Measurements from ENCODE around the gene PNPO.

The PNPO gene

DNA sequence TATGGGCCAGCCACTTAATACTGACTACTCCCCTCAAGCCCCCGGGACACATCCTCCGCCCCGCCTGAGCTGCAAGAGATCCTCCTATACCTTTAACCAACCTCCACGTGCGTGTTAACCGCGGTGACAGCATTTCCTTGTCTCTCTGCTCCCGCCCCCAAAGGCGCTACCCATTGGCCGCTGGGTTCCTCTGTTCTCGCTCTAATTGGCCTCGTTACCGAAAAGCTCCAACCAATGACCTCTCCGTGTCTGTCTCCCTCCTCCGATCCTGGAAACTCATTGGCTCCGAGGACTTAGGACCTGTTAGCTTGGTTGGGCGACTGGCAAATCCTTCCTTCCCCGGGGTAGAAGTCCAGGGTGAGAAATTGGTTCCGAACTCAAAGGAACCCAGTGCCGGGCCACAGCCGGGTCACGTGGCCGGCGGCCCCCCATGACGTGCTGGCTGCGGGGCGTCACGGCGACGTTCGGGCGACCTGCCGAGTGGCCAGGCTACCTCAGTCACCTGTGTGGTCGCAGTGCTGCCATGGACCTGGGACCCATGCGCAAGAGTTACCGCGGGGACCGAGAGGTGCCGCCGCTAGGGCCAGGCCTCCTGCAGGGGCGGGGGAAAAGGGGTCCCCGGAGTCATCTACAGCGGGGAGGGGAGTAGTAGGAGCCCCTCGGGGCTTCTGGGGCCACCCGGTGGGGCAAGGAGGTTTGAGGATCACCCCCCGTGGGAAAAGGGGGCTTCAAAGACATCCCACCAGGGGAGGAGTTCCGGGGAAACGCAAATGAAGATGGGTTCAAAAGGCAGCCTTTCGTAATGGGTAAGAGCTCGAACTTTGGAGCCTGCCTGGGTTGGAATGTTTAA, at the start of gene PNPO:
TSS of gene PNPO (plus strand) at position 326 of the 850 bp plus-strand sequence. CDS start at position 431, 105 bp downstream.
- peak; percentile 89 to 95 for DNase-seq (ENCODE audit: low read depth in 2 of 2)

DNA sequence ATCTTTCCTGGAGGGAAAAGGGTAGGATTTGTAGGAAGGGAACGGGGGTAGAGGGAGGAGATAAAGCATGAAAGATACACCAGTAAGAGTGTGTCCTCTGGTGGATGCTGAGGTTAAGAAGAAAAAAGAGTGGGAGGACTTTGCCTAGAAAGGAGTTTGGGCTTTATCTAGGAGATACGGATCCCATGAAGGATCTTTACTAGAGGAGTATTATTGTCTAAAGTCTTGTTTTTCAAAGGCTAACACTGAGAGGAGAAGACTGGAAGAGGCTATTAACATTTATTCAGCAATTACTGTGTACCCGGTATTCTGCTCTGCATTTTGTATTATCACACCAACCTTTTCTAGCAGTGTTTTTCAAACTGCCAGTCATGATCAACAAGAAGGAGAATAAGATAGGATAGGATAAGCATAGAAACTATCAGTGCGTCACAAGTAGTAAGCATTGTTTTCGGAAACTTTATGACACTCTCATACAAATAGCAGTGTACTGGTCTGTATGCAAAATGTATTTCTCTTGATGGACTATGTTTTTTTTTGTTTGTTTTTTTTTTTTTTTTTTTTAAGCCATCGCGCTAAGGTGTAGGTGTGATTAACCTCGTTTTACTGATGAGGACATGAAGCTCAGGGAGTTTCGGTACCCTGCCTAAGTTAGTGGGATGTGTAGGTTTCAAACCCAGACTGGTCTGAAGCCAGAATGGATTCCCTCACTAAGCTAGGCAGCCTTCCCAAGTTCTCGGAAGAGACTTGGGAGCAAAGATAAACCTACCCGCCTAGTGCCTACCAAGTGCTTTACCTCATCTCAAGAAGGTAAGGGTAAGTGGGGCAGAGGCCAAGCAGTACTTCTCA, 46.6 kb upstream of the PNPO start:
- DNase-seq (ENCODE audit: low read depth in 2 of 2), result no peak

DNA sequence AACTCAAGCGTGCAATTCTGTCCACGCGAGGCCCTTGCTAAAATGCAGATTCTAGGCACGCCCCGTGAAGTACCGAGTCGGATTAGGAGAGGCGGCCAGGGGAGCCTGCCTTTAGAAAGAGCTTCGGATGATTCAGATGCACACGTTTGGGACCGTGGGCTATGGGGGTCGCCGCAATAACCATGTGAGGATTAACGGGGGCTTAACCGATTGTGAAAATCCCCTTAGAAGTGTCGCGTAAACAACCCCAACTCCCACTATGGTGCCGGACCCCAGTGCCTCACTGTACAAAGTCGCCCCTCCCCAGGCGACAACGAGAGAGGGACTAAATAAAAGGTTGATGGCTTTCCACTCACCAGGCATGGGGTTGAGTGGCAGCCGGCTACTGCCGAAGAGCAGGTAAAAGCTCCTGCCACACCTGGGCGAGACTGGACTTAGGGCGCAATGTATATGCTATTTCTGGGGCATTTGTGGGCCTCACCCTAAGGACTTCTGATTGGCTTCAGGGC, 46.0 kb upstream of the PNPO start:
- peak in 1 of 2 donors; percentile 18 for DNase-seq (ENCODE audit: low read depth in 2 of 2)

DNA sequence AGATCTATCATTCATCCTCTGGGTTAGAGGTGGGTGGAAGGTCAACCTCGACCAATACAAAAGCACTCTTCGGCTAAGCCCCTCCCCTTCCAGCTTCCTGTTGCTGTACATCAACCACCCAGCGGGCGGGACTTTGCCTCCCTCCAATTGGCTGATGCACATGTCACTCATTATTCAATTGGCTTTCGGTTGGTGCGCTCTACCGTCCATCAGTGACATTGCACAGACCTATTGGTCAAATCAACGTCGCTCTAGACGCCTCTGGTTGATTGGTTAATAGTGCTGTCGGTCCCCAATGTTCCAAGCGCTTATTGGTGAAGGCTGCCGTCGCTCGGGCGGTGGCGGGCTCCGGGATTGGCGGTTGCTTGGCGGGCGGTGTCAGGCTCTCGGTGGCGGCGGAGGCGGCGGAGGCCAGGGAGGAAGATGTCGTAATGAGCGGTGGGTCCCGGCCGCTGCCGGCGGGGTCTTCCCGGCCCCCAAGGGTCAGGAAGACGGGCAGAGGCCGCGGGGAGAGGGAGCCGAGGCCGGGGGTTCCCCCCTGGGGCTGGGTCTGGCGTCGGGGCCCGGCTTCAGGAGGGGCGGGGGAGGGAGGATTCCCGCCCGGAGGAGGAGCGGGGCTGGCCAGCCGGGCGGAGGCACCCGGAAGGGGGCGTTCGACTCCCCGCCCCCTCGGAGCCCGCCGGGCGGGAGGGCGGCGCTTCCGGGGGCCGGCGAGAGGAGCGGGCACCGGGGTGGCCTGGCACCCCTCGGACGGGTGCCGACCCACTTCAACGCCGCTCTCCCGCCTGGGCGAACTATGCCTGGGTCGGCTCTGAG, 45.3 kb upstream of the PNPO start, which contains the start of gene SP2:
TSS of gene SP2 (plus strand) at position 381 of the 816 bp plus-strand sequence. CDS start at position 432, 51 bp downstream.
- DNase-seq (ENCODE audit: low read depth in 2 of 2), result peak; percentile 98

DNA sequence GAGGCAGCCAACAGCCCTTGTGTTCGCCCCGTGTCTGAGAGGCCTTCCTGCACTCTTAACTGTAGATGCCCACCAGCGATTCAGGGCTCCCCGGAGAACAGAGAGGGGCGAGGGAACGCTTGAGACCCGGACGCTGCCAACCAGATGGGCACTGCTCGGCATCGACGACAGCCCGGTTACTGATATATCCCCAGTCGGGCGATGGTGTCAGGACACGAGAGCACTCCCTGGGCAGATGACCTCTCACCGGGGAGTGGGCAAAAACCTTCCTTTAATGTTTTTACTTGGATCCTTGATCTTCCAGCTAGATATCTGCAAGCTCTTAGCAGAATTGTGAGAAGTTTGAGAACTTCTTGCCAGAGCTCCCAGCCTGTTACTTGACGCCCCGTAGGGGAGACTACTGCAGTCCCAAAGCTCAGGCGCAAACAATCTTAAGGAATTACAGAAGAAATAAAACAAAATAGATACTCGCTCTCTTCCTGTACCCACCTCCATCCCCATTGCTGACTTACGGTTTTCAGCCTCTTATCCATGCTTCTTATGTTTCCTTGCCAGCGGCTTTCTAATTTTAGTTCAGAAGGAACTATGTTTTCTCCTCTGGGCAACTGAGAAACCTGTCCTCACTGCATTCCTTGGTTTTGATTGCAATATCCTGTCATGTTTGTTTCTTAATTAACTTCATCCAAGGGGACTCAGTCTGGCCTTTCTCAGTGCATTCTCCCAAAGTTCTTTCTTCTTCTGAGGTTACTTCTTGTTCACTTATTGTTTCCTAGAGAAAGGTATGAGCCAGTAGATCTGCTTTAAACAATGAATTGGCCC, 44.5 kb upstream of the PNPO start:
- DNase-seq (ENCODE audit: low read depth in 2 of 2), result no peak

DNA sequence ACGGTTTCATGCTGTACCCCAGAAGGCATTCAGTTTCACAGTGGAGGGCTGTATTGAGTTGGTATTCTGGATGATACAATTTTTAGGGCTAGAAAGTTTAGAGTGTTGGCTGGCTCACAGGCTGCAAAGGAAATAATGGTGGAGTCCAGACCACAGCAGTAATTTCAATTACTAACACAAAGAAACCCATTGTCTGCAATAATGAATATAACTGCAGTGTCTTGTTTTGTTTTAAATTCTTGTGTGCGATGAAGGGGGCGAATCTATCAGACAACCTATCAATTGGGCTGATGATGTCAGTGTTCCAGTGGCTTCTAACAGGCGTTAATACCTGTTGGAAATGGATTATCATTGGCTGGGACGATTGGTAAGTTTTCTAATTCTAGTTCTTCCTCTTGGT, 43.8 kb upstream of the PNPO start:
- no peak for DNase-seq (ENCODE audit: low read depth in 2 of 2)

DNA sequence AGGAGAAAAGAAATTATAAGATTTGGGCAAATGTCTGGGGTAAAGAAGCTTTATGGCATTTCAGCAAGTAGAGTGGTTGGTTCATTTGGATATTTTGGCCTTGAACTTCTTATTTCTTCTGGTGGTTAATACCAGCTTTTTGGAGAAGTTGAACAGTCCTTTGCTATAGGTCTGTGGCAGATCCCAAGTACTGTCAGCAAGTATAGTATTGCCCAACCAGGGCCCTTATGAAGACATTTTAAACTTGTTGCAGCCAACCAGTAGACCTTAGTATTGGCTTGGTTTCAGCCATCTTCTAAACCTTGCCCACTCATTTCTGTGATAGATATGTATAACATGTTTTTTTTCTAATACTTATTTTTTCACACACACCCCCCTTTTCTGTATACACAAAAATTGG, 43.1 kb upstream of the PNPO start:
- DNase-seq (ENCODE audit: low read depth in 2 of 2), result no peak

DNA sequence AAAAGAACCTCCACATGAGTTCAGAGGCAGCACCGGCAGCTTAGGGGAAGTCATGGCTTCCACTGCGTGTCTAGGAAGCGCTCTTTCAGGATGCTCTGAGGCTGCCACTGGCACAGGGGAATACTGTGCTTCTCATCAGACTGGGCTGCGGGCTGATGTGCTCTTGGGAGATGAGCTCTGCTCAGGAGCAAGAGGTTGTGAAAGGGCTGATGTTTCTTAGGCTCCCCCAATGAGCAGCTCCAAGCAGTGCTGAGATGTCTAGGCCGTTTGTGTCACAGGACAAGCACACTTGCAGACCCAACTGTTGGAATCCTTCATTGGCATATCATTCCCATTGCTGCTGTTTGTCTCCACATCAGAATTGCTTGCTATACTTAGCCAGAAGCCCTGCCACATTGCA, 41.7 kb upstream of the PNPO start:
- DNase-seq (ENCODE audit: low read depth in 2 of 2), result no peak

DNA sequence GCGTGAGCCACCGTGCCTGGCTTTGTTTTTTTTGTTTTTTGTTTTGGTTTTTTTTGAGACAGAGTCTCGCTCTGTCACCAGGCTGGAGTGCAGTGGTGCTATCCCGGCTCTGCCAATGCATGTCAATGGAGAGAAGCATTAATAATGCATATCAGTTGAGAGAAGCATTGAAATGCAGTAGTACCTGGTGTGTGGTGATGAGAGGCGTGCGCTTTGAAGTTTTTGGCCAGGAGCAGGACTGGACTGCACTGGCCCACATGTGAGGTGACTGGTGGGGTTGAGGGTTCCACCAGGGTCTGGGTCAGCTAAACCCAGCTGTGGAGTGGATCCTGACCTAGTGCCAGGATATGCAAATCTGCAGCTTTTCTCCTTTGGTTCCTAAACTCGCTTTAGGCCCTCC, 39.9 kb upstream of the PNPO start:
- DNase-seq (ENCODE audit: low read depth in 2 of 2), result no peak

DNA sequence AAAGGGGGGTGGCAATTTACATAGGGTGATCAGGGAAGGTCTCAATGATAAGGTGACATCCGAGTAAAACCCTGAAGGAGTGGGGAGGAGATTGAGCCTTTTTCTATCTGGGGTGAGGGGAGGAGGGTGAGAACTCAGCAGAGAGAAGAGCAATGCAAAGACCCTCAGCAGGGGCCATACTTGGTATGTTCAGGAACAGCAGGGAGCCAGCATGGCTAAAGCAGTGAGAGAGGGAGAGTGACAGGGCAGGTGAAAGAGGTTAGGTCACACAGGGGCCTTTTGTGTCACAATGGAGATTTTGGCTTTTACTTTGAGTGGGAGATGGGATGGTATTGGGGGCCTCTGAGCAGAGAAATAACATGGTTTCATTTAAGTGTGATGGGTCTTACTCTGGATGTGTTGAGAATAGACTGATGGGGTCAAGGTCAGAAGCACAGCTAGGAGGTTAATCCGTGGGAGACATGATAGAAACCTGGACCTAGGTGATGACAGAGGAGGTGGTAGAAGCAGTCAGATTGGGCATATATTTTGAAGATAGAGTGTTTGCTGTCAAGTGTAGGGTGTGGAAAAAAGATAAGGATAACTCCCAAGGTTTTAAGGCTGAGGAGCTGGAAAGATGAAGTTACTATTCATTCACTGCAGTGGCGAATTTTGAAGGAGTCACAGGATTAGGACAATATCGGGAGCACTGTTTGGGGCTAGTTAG, 39.2 kb upstream of the PNPO start:
- no peak for DNase-seq (ENCODE audit: low read depth in 2 of 2)

DNA sequence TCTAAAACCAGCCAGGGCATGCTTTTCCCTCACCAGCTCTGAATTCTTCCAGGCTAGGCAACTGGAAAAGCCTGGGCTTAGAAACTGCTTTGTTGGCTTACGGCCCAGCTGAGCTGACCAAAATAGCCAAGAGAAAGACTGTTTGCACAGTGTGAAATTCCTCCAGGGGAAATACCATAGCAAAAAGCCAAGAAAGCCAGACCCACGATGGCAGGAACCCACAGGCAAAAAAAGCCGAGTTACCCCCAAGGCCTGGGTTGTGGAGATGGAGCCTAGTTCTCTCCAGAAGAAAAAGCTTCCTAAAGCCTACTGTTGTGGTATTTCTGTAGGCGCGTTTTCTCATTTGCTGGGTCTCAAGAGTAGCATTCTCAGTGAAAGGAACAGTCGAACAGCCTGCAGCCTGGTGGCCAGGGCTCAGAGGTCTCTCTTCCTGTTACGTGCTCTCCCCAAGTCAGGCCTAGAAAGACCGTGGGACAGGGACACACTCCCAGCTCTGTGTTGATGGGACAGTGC, 36.1 kb upstream of the PNPO start:
- DNase-seq (ENCODE audit: low read depth in 2 of 2), result no peak

DNA sequence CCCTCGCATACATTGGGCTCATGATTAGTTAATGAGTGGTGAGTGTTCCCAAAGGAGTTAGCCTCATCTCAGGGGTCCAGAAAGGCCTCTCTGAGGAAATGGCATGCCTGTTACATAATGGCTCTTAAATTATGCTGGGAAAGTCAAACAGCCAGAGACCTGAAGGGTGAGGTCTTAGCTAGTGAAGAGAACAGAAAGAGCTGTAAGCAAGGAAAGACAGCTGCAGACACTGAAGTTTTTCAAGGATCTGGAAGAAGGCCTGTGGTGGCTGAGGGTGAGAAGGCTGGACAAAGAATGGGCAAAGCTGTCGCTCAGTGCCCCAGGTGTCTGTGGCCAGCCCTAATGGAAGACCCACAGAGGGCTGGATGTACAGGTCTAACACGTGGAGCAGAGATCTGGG, 34.9 kb upstream of the PNPO start:
- DNase-seq (ENCODE audit: low read depth in 2 of 2), result no peak

DNA sequence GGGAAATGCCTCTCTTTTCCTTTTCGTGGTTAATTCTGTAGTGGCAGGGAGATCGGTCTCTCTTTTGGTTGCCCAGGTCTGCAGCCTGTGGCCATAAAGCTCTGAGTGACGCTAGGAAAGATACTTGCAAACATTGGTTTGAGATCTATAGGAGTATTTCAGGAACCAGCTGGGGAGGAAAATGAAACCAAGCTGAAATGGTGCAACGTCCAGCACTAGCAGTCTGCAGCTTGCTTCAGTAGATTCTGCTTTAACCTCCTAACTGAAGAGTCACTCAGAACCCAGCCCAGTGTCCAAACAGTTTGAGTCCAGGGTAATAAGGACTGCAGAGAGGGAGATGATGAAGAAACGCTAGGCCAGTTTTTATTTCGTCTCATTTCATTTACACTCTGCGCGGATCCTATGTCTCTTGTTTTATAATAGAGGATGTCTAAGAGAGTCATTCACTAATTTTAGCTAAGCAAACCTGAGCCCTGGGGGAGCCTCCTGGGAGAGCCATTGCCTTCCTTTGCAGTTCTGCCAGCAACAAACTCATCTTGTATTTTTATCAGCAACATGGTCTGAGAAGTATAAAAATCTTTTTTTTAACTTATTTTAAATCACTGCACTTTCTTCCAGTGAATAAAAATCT, 33.3 kb upstream of the PNPO start:
- DNase-seq (ENCODE audit: low read depth in 2 of 2), result no peak

DNA sequence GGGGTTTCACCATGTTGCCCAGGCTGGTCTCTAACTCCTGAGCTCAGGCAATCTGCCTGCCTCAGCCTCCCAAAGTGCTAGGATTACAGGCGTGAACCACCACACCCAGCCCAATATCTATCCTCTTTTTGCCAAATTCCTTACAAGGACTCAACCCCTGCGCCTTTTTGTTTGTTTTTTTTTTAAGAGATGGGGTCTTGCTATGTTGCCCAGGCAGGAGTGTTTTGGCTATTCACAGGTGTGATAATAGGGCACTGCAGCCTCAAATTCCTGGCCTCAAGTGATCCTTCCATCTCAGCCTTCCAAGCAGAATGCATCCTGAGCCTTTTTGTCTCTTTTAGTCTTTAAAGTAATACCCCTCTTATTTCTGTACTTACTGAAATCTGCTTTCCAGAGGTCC, 28.3 kb upstream of the PNPO start:
- no peak for DNase-seq (ENCODE audit: low read depth in 2 of 2)

DNA sequence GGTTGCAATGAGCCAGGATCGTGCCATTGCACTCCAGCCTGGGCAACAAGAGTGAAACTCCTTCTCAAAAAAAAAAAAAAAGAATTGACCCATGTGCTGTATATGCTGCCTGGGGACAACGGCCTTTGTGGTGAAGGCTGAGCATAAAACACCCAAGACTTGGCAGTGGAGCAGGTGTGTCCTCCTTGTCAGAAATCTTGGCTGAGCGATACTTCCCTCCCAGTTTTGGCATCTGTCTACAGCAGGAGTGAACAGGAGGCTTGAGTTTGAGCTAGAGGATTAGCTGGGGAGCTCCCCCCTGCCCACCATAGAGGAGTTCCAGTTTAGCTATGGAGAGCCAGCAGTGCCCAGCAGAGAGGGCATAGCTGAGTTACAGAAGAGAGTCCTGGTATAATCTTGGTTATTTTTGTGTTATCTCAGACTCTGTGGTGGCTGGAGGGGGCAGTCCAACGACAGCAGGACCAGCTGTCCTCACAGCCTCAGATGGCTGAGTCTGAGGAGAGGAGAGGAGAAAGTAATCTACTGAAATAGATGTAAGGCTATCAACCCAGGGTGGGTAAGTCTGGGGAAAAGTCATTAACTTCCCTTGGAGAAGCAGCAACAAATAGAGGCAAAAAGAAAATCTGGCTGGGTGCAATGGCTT, 26.9 kb upstream of the PNPO start:
- DNase-seq (ENCODE audit: low read depth in 2 of 2), result no peak

DNA sequence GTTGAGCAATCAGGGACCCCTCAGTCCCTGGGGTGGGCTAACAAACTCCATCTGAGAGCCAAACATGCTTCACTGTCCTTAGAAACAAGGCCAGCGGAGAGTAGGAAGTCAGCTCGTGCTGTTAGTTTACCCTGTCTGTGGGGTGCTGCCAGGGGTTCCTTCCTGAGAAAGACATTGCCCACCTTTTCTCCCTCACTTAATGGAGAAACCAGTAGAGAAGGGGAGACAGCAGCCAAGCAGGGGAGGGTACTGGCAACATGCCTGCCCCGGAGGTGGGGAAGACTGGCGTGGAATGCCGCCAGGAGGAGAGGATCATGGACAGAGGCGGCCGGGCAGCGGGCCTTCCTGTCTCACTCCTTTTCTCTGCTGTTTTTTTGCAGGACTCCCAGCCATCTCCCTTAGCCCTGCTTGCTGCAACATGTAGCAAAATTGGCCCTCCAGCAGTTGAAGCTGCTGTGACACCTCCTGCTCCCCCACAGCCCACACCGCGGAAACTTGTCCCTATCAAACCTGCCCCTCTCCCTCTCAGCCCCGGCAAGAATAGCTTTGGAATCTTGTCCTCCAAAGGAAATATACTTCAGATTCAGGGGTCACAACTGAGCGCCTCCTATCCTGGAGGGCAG, 25.5 kb upstream of the PNPO start:
- no peak for DNase-seq (ENCODE audit: low read depth in 2 of 2)

DNA sequence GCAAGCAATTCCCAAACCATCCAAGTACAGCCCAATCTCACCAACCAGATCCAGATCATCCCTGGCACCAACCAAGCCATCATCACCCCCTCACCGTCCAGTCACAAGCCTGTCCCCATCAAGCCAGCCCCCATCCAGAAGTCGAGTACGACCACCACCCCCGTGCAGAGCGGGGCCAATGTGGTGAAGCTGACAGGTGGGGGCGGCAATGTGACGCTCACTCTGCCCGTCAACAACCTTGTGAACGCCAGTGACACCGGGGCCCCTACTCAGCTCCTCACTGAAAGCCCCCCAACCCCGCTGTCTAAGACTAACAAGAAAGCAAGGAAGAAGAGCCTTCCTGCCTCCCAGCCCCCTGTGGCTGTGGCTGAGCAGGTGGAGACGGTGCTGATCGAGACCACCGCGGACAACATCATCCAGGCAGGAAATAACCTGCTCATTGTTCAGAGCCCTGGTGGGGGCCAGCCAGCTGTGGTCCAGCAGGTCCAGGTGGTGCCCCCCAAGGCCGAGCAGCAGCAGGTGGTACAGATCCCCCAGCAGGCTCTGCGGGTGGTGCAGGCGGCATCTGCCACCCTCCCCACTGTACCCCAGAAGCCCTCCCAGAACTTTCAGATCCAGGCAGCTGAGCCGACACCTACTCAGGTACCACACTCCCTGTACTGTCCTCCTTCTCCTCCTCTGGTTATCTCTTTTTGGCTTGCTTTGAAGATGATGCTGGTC, 24.7 kb upstream of the PNPO start:
- no peak for DNase-seq (ENCODE audit: low read depth in 2 of 2)

DNA sequence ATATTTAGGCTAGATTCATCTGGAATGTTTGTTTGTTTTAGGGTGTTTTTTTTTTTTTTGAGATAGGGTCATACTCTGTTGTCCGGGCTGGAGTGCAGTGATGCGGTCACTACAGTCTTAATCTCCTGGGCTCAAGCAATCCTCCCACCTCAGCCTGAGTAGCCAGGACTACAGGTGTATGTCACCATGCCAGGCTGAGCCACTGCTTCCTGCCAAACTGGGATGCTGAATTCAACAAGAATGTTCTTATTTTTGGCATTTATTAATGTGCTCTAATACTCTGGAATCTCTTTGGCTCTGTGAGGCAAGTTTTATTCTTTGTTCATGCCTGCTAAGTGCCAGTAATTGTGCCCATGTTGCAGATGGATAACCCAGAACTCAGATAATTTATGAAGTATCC, 23.8 kb upstream of the PNPO start:
- no peak for DNase-seq (ENCODE audit: low read depth in 2 of 2)
